HG03045 (cell line): ENCODE measurements around the gene WDR72.
"Not testable (repeated sequence)": the region's sequence is repeated elsewhere in the genome, so short reads cannot be mapped to it uniquely, and the experiment has no call there.

Experiments
- ATAC-seq: cut with Tn5 transposase; IDR thresholded peaks from one replicate; pipeline ENCODE4 v1.9.1; 2021; ENCODE audit warnings: mild to moderate bottlenecking, moderate library complexity; ENCODE audit not compliant: unreplicated experiment

Gene WDR72

GRCh38 chr15:53710906-53711305, 48.6 kb downstream of the WDR72 start:
- no peak for ATAC-seq

GRCh38 chr15:53709821-53710220, 49.6 kb downstream of the WDR72 start:
- ATAC-seq: no peak

- ATAC-seq: no peak
Observed at GRCh38 chr15:53695365-53695764, 64.1 kb downstream of the WDR72 start.

GRCh38 chr15:53694476-53694874, 65.0 kb downstream of the WDR72 start:
- no peak for ATAC-seq

GRCh38 chr15:53693729-53694475, 65.6 kb downstream of the WDR72 start:
- ATAC-seq: no peak

- not testable (repeated sequence) for ATAC-seq
Observed at GRCh38 chr15:53684162-53684561, 75.3 kb downstream of the WDR72 start.

- no peak for ATAC-seq
Observed at GRCh38 chr15:53681056-53681455, 78.4 kb downstream of the WDR72 start.

GRCh38 chr15:53675832-53676231, 83.6 kb downstream of the WDR72 start:
- no peak for ATAC-seq

GRCh38 chr15:53671545-53671944, 87.9 kb downstream of the WDR72 start:
- ATAC-seq: no peak

GRCh38 chr15:53670701-53671100, 88.8 kb downstream of the WDR72 start:
- ATAC-seq: no peak

GRCh38 chr15:53665930-53666329, 93.5 kb downstream of the WDR72 start:
- ATAC-seq: no peak

GRCh38 chr15:53658827-53659555, 100.5 kb downstream of the WDR72 start:
- ATAC-seq: no peak

GRCh38 chr15:53658255-53658654, 101.2 kb downstream of the WDR72 start:
- no peak for ATAC-seq

- ATAC-seq: no peak
Observed at GRCh38 chr15:53648934-53649333, 110.5 kb downstream of the WDR72 start.

GRCh38 chr15:53644660-53645059, 114.8 kb downstream of the WDR72 start:
- no peak for ATAC-seq

- no peak for ATAC-seq
Observed at GRCh38 chr15:53634517-53635106, 124.9 kb downstream of the WDR72 start.

GRCh38 chr15:53627279-53627678, 132.2 kb downstream of the WDR72 start:
- no peak for ATAC-seq

- ATAC-seq: no peak
Observed at GRCh38 chr15:53625962-53626845, 133.3 kb downstream of the WDR72 start.

- ATAC-seq: no peak
Observed at GRCh38 chr15:53625260-53625659, 134.2 kb downstream of the WDR72 start.

- no peak for ATAC-seq
Observed at GRCh38 chr15:53618461-53618860, 141.0 kb downstream of the WDR72 start.
